ENCODE data around the gene CCL22.

CCL22 gene

DNA sequence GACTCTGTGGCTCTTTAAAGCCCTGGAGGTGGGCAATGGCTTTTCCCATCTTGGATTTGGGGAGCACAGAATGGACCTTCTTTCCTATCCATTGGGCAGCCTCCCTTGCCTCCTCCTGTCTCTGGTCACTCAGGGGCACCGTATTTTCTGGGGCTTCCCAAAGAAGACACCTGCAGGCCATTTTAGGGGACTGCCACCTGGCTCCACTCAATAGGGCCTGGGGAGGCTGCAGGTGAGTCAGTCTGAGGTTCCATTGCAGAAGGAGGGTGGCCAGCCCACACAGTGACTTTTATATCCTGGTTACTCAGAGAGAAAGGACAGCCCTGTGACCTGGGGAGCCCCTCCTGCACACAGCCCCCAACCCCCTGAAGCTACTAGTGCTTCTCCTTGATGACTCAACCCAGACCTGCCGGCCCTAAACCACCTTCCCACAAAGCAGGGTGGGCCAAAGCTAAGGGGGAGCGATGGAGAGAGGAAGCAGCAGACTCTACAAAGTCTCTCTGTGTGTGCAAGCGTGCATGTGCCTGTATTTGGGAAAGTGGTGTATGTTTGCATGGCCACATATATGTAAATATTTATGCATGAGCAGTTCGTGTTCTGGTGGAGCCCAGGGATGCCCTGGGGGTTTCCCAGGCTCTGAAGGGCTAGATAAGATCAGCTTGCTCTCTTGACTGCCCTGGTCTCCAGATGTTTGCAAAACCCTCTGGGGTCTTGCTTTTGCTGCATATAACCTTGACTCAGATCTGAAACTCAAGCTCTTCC lies 18.7 kb downstream of the CCL22 start:
- DNase-seq, result no peak

DNA sequence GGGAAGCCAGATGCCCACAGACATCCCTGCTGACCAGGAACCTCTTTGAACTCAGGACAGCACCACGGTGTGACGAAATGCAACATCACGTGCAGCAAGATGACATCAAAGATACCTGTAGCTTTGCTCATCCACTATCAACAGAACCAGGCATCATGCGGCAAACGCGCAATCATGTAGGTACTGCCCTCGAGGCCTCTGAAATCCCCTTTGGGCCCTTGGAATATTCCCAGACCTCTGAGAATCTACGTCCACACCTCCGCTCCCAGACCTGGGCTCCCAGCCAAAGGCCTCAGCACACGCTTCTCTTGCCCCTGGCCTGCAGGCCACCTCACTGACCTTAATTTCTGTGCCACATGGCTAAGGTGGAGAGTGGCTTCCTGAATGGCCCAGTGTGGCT lies 21.0 kb downstream of the CCL22 start:
- DNase-seq, result no peak

DNA sequence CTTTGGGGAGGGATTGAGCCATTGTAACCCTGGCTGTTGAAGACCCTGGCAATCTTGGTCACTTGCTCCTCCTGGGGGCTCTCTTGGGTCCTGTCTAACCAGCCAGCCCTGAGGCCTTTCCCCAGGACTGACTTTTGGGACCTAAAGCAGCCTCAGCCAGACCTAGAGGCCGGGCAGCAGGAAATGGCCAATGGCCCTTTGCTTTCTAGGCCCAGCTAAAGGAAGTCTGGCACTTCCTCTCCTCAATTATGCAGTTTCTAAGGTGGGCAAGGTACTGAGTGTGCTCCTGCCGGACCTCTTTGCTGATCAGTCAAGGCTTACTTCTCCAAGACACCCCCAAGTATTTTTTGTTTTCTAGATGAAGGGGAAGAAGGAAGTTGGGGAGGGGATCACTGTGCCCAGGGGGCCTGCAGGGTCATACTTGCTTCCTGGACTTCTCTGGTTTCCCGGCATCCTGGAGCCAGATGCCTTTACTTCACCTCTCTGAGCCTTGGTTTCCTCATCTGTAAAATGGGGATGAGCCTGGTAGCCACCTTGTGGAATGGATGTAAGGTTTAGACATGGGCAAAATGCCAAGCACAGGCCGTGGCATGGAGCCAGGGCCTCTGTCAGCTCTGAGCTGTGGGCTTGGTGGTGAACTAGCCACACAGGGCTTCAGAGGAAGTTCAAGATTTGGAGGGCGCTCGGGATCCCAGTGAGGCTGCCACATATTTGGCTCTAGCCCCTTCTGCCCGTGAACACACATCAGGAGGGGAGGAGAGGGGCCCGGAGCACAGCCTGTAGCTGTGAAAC lies 22.3 kb downstream of the CCL22 start:
- no peak for DNase-seq

DNA sequence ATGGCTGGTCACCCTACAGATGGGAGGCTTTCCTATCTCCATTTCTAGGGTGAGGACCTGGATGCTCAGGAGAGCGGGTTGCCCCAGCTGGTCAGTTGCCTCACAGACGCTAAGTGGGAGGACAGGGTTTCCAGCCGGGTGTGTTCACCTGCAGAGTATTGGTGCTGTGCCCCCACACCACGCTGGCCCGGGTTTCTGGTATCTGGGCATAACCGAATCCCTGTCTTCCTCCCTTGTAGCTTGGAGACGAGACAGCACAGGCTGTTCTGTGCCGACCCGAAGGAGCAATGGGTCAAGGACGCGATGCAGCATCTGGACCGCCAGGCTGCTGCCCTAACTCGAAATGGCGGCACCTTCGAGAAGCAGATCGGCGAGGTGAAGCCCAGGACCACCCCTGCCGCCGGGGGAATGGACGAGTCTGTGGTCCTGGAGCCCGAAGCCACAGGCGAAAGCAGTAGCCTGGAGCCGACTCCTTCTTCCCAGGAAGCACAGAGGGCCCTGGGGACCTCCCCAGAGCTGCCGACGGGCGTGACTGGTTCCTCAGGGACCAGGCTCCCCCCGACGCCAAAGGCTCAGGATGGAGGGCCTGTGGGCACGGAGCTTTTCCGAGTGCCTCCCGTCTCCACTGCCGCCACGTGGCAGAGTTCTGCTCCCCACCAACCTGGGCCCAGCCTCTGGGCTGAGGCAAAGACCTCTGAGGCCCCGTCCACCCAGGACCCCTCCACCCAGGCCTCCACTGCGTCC lies 23.4 kb downstream of the CCL22 start:
- no peak for DNase-seq

DNA sequence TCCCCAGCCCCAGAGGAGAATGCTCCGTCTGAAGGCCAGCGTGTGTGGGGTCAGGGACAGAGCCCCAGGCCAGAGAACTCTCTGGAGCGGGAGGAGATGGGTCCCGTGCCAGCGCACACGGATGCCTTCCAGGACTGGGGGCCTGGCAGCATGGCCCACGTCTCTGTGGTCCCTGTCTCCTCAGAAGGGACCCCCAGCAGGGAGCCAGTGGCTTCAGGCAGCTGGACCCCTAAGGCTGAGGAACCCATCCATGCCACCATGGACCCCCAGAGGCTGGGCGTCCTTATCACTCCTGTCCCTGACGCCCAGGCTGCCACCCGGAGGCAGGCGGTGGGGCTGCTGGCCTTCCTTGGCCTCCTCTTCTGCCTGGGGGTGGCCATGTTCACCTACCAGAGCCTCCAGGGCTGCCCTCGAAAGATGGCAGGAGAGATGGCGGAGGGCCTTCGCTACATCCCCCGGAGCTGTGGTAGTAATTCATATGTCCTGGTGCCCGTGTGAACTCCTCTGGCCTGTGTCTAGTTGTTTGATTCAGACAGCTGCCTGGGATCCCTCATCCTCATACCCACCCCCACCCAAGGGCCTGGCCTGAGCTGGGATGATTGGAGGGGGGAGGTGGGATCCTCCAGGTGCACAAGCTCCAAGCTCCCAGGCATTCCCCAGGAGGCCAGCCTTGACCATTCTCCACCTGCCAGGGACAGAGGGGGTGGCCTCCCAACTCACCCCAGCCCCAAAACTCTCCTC lies 24.1 kb downstream of the CCL22 start:
- no peak for DNase-seq

DNA sequence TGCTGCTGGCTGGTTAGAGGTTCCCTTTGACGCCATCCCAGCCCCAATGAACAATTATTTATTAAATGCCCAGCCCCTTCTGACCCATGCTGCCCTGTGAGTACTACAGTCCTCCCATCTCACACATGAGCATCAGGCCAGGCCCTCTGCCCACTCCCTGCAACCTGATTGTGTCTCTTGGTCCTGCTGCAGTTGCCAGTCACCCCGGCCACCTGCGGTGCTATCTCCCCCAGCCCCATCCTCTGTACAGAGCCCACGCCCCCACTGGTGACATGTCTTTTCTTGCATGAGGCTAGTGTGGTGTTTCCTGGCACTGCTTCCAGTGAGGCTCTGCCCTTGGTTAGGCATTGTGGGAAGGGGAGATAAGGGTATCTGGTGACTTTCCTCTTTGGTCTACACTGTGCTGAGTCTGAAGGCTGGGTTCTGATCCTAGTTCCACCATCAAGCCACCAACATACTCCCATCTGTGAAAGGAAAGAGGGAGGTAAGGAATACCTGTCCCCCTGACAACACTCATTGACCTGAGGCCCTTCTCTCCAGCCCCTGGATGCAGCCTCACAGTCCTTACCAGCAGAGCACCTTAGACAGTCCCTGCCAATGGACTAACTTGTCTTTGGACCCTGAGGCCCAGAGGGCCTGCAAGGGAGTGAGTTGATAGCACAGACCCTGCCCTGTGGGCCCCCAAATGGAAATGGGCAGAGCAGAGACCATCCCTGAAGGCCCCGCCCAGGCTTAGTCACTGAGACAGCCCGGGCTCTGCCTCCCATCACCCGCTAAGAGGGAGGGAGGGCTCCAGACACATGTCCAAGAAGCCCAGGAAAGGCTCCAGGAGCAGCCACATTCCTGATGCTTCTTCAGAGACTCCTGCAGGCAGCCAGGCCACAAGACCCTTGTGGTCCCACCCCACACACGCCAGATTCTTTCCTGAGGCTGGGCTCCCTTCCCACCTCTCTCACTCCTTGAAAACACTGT lies 25.0 kb downstream of the CCL22 start:
- no peak for DNase-seq

DNA sequence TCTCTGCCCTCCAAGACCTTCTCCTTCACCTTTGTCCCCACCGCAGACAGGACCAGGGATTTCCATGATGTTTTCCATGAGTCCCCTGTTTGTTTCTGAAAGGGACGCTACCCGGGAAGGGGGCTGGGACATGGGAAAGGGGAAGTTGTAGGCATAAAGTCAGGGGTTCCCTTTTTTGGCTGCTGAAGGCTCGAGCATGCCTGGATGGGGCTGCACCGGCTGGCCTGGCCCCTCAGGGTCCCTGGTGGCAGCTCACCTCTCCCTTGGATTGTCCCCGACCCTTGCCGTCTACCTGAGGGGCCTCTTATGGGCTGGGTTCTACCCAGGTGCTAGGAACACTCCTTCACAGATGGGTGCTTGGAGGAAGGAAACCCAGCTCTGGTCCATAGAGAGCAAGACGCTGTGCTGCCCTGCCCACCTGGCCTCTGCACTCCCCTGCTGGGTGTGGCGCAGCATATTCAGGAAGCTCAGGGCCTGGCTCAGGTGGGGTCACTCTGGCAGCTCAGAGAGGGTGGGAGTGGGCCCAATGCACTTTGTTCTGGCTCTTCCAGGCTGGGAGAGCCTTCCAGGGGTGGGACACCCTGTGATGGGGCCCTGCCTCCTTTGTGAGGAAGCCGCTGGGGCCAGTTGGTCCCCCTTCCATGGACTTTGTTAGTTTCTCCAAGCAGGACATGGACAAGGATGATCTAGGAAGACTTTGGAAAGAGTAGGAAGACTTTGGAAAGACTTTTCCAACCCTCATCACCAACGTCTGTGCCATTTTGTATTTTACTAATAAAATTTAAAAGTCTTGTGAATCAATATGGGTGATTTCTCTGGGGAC lies 25.9 kb downstream of the CCL22 start:
- no peak for DNase-seq

DNA sequence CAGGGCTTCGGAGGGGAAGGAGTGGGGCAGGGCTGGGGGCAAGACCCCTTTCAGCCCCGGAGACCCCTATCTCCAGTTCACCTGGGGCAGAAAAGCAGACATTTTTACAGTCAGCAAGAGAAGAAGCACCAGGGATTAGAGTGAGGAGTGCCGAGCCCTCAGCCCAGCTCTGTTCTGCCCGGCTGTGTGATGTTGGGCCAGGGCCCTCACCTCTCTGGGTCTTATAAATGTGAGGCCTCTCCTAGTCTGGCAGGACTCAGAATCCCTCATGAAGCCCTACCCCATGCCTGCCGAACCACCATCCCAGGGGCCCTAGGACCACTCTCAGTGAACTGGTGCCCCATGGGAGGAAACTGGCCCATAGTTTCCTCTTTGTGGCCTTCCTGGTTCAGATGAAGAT lies 26.5 kb downstream of the CCL22 start:
- DNase-seq, result no peak

DNA sequence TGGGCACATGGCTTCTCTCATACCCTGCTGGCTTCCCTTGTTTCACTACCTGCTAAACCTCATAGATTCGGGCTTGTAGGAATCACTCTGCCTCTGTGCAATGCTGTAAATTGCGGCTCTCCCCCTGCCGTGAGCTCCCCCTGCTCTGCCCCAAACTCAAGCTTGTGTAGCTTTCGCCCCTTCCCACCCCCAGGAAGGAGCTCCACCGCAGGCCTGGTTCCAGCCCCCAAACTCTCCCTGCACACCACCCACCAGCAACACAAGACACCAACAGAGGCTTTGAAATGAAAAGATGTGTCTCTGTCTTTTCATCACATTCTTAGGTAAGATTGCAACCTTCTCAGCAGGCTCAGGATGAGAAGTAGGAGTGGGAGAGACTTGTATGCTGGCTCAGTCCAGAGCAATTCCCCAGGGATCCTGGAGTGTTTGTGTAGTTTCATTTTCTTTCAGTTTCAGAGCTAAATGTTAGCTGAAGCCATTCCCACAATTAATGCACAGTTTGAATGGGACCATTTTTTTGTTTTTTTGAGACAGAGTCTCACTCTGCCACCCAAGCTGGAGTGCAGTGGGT lies 27.9 kb downstream of the CCL22 start:
- no peak for DNase-seq

DNA sequence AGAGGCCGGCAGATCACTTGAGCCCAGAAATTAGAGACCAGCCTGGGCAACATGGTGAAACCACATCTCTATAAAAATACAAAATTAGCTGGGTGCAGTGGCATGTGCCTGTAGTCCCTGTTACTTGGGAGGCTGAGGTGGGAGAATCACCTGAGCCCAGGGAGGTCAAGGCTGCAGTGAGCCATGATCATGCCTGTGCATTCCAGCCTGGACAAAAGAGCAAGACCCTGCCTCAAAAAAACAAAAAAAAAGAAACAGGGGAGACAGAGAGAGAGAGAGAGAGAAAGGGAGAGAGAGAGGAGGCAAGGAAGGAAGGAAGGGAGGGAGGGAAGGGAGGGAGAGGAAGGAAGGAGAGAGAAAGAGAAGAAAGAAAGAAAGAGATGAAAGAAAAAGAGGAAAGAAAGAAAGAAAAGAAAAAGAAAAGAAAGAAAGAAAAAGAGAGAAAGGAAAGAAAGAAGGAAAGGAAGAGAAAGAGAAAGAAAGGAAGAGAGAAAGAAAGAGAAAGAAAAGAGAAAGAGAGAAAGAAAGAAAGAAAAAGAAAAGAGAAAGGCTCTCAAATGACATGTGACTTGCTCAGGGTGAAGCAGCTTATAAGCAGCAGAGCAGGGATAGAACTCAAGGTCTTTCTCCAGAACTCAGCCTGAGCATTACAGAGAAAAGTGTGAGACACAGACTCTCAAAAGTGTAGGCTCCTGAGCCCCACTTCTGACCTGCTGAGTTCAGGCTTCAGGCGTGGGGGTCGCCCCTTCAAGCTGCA lies 29.2 kb downstream of the CCL22 start:
- DNase-seq, result no peak

DNA sequence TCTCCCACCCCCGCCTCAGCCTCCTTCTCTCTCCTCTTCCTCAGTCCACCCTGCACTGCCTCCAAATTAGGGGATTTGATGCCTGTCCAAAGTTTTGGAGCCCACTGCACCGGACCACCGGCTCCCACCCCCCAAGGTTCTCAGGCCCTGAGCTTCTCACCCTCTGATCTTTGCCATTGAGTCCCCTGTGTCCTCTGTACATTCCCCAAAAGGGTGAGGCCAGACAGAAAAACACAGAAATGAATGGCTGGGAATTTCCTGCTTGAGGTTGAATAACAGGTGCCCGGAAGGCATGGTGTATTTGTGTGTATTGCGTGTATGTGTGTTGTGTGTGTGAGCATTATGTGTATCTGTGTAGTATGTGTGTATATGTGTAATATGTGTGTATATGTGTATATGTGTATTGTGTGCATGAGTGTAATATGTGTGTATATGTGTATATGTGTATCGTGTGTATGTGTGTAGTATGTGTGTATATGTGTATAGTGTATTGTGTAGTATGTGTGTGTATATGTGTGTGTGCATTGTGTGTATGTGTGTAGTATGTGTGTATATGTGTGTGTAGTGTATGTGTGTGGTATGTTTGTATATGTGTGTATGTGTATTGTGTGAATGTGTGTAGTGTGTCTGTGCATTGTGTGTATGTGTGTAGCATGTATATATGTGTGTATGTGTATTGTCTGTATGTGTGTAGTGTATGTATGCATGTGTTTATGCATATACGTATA lies 29.9 kb downstream of the CCL22 start:
- no peak for DNase-seq

DNA sequence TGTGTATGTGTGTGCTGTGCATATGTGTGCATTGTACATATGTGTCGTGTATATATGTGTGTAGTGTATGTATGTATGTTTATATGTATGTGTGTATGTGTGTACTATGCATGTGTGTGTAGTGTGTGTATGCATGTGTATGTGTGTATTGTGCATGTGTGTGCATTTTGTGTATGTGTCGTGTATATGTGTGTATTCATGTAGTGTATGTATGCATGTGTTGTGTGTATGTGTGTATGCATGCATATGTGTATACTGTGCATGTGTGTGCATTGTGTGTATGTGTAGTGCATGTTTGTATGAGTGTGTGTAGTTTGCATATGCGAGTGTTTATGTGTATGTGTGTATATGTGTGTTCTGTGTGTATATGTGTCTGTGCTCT lies 30.5 kb downstream of the CCL22 start:
- DNase-seq, result no peak

DNA sequence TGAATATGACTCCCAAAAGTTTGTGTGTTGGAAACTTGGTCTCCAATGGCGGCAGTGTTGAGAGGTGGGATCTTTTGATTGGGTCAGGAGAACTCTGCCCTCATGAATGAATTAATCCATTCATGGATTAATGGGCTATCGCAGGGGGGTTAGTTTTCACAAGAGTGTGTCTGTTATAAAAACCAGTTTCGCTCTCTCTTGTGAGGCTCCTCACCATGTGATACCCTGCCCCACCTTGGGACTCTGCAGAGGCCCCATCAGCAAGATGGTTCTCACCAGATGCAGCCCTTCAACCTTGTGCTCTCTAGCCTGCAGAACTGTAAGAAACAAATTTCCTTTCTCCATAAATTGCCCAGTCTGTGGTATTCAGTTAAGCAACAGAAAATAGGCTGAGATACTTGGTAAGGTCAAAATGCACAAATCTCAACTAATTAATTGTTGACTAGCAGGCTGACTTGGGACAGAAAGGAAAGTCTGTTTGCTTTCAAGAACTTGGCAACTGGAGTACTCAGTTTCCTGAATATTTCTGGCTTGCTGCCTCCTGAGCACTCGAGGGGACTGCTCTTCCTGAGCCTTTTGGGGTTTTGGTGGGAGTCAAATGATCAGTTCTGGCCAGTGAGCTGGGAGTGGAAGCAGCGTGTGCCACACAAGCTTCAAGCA lies 32.2 kb downstream of the CCL22 start:
- no peak for DNase-seq

DNA sequence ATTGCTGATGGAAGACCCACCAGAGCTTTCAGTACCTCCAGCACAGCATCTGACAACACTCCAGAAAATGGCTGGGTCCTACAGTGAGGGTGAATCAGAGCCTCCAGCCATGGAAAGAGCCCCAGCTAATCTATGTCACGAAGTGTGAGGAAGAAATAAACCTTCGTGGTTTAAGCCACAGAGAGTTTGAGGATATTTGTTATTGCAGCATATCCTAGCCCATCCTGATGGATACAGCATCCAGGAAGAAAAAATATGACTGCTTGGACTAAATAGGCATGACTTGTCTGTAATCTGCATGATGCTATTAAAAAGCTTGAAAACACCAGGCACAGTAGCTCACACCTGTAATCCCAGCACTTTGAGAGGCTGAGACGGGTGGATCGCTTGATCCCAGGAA lies 32.7 kb downstream of the CCL22 start:
- no peak for DNase-seq

DNA sequence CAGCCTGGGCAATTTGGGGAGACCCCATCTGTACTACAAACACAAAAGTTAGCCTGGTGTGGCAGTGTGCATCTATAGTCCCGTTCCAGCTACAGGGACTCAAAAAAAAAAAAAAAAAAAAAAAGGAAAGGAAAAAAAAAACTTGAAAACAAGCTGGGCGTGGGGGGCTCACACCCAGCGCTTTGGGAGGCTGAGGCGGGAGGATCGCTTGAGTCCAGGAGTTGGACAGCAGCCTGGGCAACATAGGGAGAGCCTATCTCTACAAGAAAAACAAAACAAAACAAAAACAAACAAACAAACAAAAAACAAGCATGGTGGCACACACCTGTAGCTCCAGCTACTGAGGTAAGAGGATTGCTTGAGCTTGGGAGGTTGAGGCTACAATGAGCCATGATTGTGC lies 33.1 kb downstream of the CCL22 start:
- no peak for DNase-seq

DNA sequence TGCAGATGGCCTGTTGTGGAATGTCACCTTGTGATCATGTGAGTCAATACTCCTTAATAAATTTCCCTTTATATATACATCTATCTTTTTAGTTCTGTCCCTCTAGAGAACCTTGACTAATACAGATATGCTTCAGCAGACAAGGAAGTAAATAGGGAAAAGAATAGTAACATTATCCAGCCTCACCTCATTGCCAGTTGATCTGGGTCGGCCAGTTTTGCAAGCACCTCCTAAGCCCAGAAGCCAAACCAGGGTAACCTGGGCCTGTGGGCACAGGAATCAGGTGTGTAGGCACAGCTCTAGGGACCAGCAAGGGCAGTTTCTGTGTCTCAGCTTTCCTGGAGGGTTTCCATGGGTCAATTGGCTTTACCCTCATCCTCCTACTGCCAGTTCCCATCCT lies 34.1 kb downstream of the CCL22 start:
- DNase-seq, result no peak

DNA sequence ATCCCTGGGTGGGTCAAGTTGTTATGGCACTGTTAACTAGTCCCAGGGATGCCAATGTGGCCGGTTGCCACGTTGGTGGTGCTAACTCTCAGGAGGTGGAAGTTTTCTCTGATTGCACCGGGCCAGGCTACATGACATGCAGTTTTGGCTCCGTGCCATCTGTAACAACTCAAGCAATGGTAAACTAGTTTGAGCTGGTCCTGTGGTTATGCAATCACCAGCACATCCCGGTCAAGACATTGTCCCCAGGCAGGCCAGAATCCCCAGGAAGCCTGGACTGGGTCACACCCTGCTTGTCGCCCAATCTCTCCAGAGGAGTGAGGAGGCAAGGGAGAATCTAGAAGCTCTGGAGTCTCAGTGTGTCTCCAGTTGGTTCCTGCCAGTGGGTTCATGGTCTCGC lies 35.9 kb downstream of the CCL22 start:
- no peak for DNase-seq

DNA sequence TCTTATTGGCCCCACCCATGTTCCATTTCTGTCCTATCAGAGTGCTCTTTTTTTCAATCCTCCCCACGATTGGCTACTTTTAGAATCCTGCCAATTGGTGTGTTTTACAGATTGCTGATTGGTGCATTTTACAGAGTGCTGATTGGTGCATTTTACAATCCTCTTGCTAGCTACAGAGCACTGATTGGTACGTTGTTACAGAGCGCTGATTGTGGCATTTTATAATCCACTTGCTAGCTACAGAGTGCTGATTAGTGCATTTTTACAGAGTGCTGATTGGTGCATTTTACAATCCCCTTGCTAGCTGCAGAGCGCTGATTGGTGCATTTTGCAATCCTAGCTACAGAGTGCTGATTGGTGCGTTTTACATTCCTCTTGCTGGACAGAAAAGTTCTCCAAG lies 36.4 kb downstream of the CCL22 start:
- DNase-seq, result no peak

DNA sequence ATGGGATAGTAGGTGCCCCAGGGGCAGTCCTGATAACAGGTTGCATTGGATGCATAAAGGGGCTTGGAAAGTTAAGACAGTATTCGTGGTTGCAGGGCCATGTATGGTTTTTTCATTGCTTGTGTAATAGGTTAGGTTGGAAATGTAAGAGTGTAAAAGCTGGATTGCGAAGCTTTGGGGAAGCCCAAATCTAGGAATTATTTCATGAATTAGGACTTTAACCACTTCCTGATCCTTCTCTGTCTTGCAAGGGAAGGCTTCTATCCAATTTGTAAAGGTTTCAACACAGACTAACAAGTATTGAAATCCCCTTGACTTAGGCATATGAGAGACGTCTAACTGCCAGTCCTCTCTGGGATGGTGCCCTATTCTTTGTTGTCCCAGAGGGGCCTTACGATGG lies 38.2 kb downstream of the CCL22 start:
- DNase-seq, result no peak
